MCF 10A (cell line): Measurements from ENCODE around the gene LPA. TPM values are rescaled to one million over a fixed set of nuclear protein-coding genes. Genes with fewer than 3 reads are reported as not detected.
A peak's percentile ranks its signal among the peaks of the same experiment; 100 is the strongest.

Experiments used
- BruUV-seq: library from RNA; stranded (reverse); fragments of 400-500 nt; replicated peaks from 2 replicates; lab custom pipeline; 2021; lab: Mats Ljungman, UMichigan
- CTCF ChIA-PET: fragments of 300-600 bp; sonication (Branson Sonifier 250); formaldehyde crosslinking; extraction: SDS; loops from one replicate; lab custom pipeline; 2021; ENCODE audit warnings: antibody characterized with exemption, inconsistent platforms; lab: Yijun Ruan, JAX
- POLR2A ChIA-PET: fragments of 300-600, 350-650 bp; sonication (Branson Sonifier 250); formaldehyde crosslinking; extraction: SDS; loops from one replicate; lab custom pipeline; 2020; ENCODE audit warnings: antibody characterized with exemption, inconsistent platforms; lab: Yijun Ruan, JAX
- DNase-seq: peaks from one replicate; pipeline ENCODE4 v3.0.0-alpha.2; 2018; ENCODE audit not compliant: unreplicated experiment
- H3K27ac Mint-ChIP-seq: one replicate; pipeline ENCODE4 v1.8.0; 2022; ENCODE audit warnings: mild to moderate bottlenecking, low read depth, mixed read lengths; ENCODE audit not compliant: unreplicated experiment
- H3K27me3 Mint-ChIP-seq: one replicate; pipeline ENCODE4 v1.8.0; 2022; ENCODE audit warnings: mixed read lengths; ENCODE audit not compliant: insufficient read depth, unreplicated experiment
- H3K36me3 Mint-ChIP-seq: one replicate; pipeline ENCODE4 v1.8.0; 2022; ENCODE audit warnings: mild to moderate bottlenecking, moderate library complexity, mixed read lengths; ENCODE audit not compliant: insufficient read depth, unreplicated experiment
- H3K4me1 Mint-ChIP-seq: one replicate; pipeline ENCODE4 v1.8.0; 2022; ENCODE audit warnings: mixed read lengths; ENCODE audit not compliant: insufficient read depth, unreplicated experiment
- H3K4me3 Mint-ChIP-seq: one replicate; pipeline ENCODE4 v1.8.0; 2022; ENCODE audit warnings: mild to moderate bottlenecking, moderate library complexity, mixed read lengths; ENCODE audit not compliant: unreplicated experiment
- H3K9me3 Mint-ChIP-seq: one replicate; pipeline ENCODE4 v1.8.0; 2022; ENCODE audit warnings: mixed read lengths; ENCODE audit not compliant: unreplicated experiment
- intact Hi-C: fragments of 100-400 bp; cut with micrococcal nuclease; formaldehyde crosslinking; loops from 2 replicates; pipeline ENCODE4 v1.14.1; 2022
- total RNA-seq: library from RNA; stranded (reverse); gene quantifications from 2 replicates; pipeline ENCODE4 v1.2.3, GENCODE V29; 2022
- TF ChIP-seq, protein P1 (sequence below): fragments of 200-600 bp; IDR thresholded peaks from one replicate; pipeline ENCODE4 v1.8.0; 2022; ENCODE audit warnings: antibody characterized with exemption, mild to moderate bottlenecking; ENCODE audit not compliant: unreplicated experiment

Gene LPA
- total RNA-seq, 1 experiment from 2014 or later, result not detected

DNA sequence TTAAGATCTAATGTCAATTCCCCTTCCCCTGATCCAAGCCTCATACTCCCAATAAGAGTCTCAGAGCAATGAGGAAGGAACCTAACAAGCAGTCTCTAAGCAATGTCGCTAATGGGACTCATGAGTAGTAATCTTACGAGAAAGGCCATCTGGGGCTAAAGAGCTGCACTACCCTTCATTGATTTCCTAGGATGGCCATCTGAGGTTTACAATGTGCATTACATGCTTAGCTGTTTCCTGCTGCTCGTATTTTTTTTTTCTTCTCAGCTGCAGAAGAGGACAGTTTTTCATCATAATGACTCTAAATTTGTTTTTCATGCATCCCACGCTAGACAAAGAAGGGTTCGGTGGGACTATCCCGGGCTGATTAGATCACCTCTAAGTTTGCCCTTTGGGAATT is 119.3 kb downstream of the LPA start:
- TF ChIP-seq, protein P1, sequence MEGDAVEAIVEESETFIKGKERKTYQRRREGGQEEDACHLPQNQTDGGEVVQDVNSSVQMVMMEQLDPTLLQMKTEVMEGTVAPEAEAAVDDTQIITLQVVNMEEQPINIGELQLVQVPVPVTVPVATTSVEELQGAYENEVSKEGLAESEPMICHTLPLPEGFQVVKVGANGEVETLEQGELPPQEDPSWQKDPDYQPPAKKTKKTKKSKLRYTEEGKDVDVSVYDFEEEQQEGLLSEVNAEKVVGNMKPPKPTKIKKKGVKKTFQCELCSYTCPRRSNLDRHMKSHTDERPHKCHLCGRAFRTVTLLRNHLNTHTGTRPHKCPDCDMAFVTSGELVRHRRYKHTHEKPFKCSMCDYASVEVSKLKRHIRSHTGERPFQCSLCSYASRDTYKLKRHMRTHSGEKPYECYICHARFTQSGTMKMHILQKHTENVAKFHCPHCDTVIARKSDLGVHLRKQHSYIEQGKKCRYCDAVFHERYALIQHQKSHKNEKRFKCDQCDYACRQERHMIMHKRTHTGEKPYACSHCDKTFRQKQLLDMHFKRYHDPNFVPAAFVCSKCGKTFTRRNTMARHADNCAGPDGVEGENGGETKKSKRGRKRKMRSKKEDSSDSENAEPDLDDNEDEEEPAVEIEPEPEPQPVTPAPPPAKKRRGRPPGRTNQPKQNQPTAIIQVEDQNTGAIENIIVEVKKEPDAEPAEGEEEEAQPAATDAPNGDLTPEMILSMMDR, result no peak
- H3K27ac Mint-ChIP-seq, result no peak overlapping the region
- no TSS peak for BruUV-seq
- DNase-seq, result no peak
- H3K4me1 Mint-ChIP-seq, result no peaks in the 10 kb centered on the region
- CTCF ChIA-PET, result interaction anchor here (1.0 kb wide), 1 partner anchor 11 kb away, joined by 6 read pairs; no protein-coding TSS in a partner anchor
- intact Hi-C loops, result no loop called here
- no peaks in the 10 kb centered on the region for H3K9me3 Mint-ChIP-seq
- H3K36me3 Mint-ChIP-seq, result no peaks in the 10 kb centered on the region
- no peak overlapping the region for H3K4me3 Mint-ChIP-seq
- peaks cover 60% of the 10 kb centered on the region for H3K27me3 Mint-ChIP-seq
- POLR2A ChIA-PET, result interaction anchor here (0.7 kb wide), 1 partner anchor 52 kb away, joined by 3 read pairs; no protein-coding TSS in a partner anchor

DNA sequence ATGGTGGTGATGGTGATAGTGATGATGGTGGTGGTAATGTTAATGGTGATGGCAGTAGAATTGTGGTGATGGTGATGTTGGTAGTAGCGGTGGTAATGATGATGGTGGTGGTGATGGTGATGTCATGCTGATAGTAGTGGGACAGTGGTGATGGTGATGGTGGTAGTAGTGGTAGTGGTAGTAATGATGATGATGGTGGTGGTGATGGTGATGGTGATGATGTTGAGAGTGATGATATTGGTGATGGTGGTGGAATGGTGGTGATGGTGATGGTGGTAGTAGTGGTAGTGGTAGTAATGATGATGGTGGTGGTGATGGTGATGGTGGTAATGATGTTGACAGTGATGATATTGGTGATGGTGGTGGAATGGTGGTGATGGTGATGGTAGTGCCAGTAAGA is 128.8 kb downstream of the LPA start:
- Mint-ChIP-seq H3K27me3 (no peaks in the 10 kb centered on the region), H3K9me3 (no peaks in the 10 kb centered on the region), H3K4me1 (no peaks in the 10 kb centered on the region), H3K4me3 (no peak overlapping the region), H3K27ac (no peak overlapping the region), H3K36me3 (no peaks in the 10 kb centered on the region)
- no peak for DNase-seq
- TF ChIP-seq, protein P1, result no peak
- POLR2A ChIA-PET, result no interaction called here
- no TSS peak for BruUV-seq
- intact Hi-C loops, result no loop called here
- CTCF ChIA-PET, result interaction anchor here (0.8 to 4.8 kb wide), 6 partner anchors 12 to 447 kb away, joined by 3 to 93 read pairs (median 4); no protein-coding TSS in a partner anchor

DNA sequence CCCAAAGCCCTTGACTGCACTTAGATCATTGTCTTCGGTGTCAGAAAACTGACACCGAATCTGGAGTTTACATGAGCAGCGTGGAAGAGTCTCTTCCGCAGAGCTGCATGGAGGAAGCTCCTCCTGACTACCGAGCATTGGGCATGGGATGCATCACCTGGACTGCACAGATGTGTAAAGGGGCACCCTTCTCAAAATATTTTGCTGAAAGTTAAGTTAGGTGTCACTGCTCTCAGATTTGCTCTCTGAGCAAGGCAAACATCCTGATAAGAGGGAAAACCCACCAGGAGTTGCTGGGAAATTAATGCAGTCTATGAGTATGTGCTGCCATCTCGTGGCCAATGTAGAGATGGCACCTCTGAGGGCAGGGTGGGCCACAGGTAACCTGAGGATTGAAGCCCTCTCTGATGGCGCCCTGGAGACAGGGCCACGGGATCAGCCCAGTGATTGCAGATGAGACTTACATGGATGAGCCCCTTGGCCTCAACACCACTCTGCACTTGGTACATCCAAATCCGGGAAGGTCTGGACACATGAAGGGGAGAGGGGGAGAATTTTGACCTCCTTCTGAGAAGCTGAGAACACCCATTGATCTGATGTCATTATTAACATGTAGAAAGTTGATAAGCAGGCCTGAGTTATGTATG is 129.9 kb downstream of the LPA start:
- Mint-ChIP-seq H3K27ac (no peak overlapping the region), H3K4me3 (no peak overlapping the region), H3K36me3 (no peaks in the 10 kb centered on the region), H3K9me3 (peaks cover 7% of the 10 kb centered on the region), H3K27me3 (no peaks in the 10 kb centered on the region), H3K4me1 (no peaks in the 10 kb centered on the region)
- ChIA-PET POLR2A (no interaction called here), CTCF (interaction anchor here (0.6 to 4.8 kb wide), 41 partner anchors 9 to 1356 kb away, joined by 3 to 93 read pairs (median 4); no protein-coding TSS in a partner anchor)
- DNase-seq, result peak; percentile 64
- intact Hi-C loops, result loop anchor here (1.0 kb wide), 4 partner anchors 313 to 671 kb away; no protein-coding TSS in a partner anchor
- BruUV-seq, result no TSS peak
- TF ChIP-seq, protein P1, result peak; percentile 95

DNA sequence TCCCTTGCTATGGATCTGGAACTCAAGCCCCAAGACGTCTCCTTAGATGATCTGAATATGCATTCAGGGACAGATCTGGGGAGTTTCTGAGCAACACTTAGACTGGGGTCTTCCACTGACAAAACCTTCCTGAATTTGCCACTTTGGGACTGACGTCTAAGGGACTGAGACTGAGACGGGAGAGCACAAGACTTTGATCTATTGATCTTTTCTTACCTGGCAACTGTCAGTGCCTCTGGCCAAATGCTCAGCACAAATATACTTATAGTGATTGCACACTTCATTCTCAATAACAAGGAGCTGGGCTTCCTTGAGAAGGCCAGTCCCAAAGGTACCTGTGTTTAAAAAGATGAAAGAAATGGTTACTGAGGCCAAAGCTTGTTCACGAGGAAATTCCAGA is 131.8 kb downstream of the LPA start:
- no peak for DNase-seq
- peaks cover 7% of the 10 kb centered on the region for H3K9me3 Mint-ChIP-seq
- H3K36me3 Mint-ChIP-seq, result no peaks in the 10 kb centered on the region
- ChIA-PET CTCF (interaction anchor here (0.6 to 4.8 kb wide), 8 partner anchors 11 to 669 kb away, joined by 3 to 93 read pairs (median 4); partner anchors contain the start of gene SLC22A1), POLR2A (interaction anchor here (1.5 kb wide), 1 partner anchor 13 kb away, joined by 4 read pairs; no protein-coding TSS in a partner anchor)
- TF ChIP-seq, protein P1, result no peak
- no peaks in the 10 kb centered on the region for H3K27me3 Mint-ChIP-seq
- intact Hi-C loops, result no loop called here
- no peaks in the 10 kb centered on the region for H3K4me1 Mint-ChIP-seq
- H3K4me3 Mint-ChIP-seq, result no peak overlapping the region
- BruUV-seq, result no TSS peak
- H3K27ac Mint-ChIP-seq, result no peak overlapping the region
